OCI-LY1 (cell line): ENCODE measurements around the gene MYL10.

Source experiments
- H2AFZ ChIP-seq: fragments of 200-600 bp; sonication (generic), shearing (Covaris generic); 2 replicates; pipeline ENCODE4 v1.6.0; 2014; ENCODE audit warnings: antibody characterized with exemption, mild to moderate bottlenecking, low read length
- H3F3A ChIP-seq: fragments of 200-600 bp; sonication (generic), shearing (Covaris generic); 2 replicates; pipeline ENCODE4 v1.6.0; 2014; ENCODE audit warnings: mild to moderate bottlenecking, antibody characterized with exemption, low read length, moderate library complexity; ENCODE audit not compliant: insufficient read depth
- H3K27ac ChIP-seq: fragments of 200-600 bp; sonication (generic); 2 replicates; pipeline ENCODE4 v1.5.1; 2014; ENCODE audit warnings: low read length, mixed run types, mild to moderate bottlenecking, low read depth; ENCODE audit not compliant: poor library complexity, severe bottlenecking
- H3K27me3 ChIP-seq: fragments of 200-600 bp; sonication (generic); 2 replicates; pipeline ENCODE4 v1.6.0; 2014; ENCODE audit warnings: antibody characterized with exemption, mild to moderate bottlenecking, low read length, moderate library complexity; ENCODE audit not compliant: insufficient read depth
- H3K36me3 ChIP-seq: fragments of 200-600 bp; sonication (generic); 2 replicates; pipeline ENCODE4 v1.6.1; 2014; ENCODE audit warnings: mild to moderate bottlenecking, antibody characterized with exemption, low read length, moderate library complexity, mixed read lengths; ENCODE audit not compliant: insufficient read depth
- H3K4me1 ChIP-seq: fragments of 200-600 bp; sonication (generic); 2 replicates; pipeline ENCODE4 v1.5.1; 2014; ENCODE audit warnings: mild to moderate bottlenecking, low read length, moderate library complexity; ENCODE audit not compliant: insufficient read depth, severe bottlenecking
- H3K4me2 ChIP-seq: fragments of 200-600 bp; sonication (generic), shearing (Covaris generic); 2 replicates; pipeline ENCODE4 v1.6.1; 2014; ENCODE audit warnings: low read length
- H3K4me3 ChIP-seq: fragments of 200-600 bp; sonication (generic); 2 replicates; pipeline ENCODE4 v1.5.1; 2014; ENCODE audit warnings: low read length, low read depth, mild to moderate bottlenecking, mixed read lengths; ENCODE audit not compliant: poor library complexity, severe bottlenecking
- H3K79me2 ChIP-seq: fragments of 200-600 bp; shearing (Covaris generic); 2 replicates; pipeline ENCODE4 v1.6.1; 2016; ENCODE audit warnings: mixed run types, low read length, mixed read lengths; ENCODE audit not compliant: insufficient read depth
- H3K9ac ChIP-seq: fragments of 200-600 bp; sonication (generic), shearing (Covaris generic); 2 replicates; pipeline ENCODE4 v1.6.1; 2014; ENCODE audit warnings: mild to moderate bottlenecking, low read length, mixed read lengths
- H3K9me2 ChIP-seq: fragments of 200-600 bp; sonication (generic), shearing (Covaris generic); 2 replicates; pipeline ENCODE4 v1.6.1; 2014; ENCODE audit warnings: low read depth, mild to moderate bottlenecking, low read length, mixed read lengths
- H3K9me3 ChIP-seq: fragments of 200-600 bp; shearing (Covaris generic); 2 replicates; pipeline ENCODE4 v1.6.1; 2014; ENCODE audit warnings: low read length, mixed read lengths
- H4K20me1 ChIP-seq: fragments of 200-600 bp; sonication (generic), shearing (Covaris generic); 2 replicates; pipeline ENCODE4 v1.6.0; 2016; ENCODE audit warnings: mild to moderate bottlenecking, low read length; ENCODE audit not compliant: insufficient read depth
- EZH2 ChIP-seq: fragments of 200-600 bp; sonication (generic), shearing (Covaris generic); IDR thresholded peaks from 2 replicates; pipeline ENCODE4 v1.8.0; 2017; ENCODE audit warnings: borderline replicate concordance, mixed run types, mild to moderate bottlenecking, antibody characterized with exemption, low read length, moderate library complexity, mixed read lengths
- TF ChIP-seq, protein P1 (sequence below): fragments of 200-600 bp; sonication (generic), shearing (Covaris generic); IDR thresholded peaks from 2 replicates; pipeline ENCODE4 v1.5.1; 2017; ENCODE audit warnings: mild to moderate bottlenecking, antibody characterized with exemption, low read length, moderate library complexity, mixed read lengths

Gene MYL10

GRCh38 chr7:101663747-101664146 is 34.7 kb upstream of the MYL10 start:
- TF ChIP-seq EZH2, result no peak
- TF ChIP-seq, protein P1, sequence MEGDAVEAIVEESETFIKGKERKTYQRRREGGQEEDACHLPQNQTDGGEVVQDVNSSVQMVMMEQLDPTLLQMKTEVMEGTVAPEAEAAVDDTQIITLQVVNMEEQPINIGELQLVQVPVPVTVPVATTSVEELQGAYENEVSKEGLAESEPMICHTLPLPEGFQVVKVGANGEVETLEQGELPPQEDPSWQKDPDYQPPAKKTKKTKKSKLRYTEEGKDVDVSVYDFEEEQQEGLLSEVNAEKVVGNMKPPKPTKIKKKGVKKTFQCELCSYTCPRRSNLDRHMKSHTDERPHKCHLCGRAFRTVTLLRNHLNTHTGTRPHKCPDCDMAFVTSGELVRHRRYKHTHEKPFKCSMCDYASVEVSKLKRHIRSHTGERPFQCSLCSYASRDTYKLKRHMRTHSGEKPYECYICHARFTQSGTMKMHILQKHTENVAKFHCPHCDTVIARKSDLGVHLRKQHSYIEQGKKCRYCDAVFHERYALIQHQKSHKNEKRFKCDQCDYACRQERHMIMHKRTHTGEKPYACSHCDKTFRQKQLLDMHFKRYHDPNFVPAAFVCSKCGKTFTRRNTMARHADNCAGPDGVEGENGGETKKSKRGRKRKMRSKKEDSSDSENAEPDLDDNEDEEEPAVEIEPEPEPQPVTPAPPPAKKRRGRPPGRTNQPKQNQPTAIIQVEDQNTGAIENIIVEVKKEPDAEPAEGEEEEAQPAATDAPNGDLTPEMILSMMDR, result no peak
- Histone ChIP-seq H3K4me1 (no peaks in the 10 kb centered on the region), H3K9me2 (no peaks in the 10 kb centered on the region), H3K9ac (no peak overlapping the region), H3K27ac (no peak overlapping the region), H3K36me3 (no peaks in the 10 kb centered on the region), H3K27me3 (peaks cover 27% of the 10 kb centered on the region; the same call in 1 of the 2 replicates), H3K79me2 (no peaks in the 10 kb centered on the region), H3F3A (no peaks in the 10 kb centered on the region), H4K20me1 (no peaks in the 10 kb centered on the region), H3K4me2 (no peak overlapping the region), H3K9me3 (peaks cover 16% of the 10 kb centered on the region; the same call in 1 of the 2 replicates), H3K4me3 (no peak overlapping the region), H2AFZ (no peak overlapping the region)

DNA sequence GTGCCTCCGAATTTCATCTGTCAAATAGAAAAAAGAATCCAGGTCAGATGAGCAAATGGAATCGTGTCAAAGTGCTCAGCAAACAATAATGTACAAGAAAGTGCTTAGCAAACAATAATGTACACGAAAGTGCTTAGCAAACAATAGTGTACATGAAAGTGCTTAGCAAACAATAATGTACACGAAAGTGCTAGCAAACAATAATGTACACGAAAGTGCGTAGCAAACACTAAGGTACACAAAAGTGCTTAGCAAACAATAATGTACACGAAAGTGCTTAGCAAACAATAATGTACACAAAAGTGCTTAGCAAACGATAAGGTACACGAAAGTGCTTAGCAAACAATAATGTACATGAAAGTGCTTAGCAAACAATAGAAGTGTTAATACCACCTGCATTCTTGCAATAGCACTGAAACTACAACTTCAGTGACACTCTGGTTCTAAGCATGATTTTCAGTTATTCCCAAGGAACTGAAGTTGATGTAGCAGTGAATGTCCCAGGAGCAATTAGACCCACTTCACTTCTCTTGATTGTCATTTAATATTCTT is 33.4 kb upstream of the MYL10 start:
- Histone ChIP-seq H3K79me2 (no peaks in the 10 kb centered on the region), H3K4me2 (no peak overlapping the region), H3K27me3 (peaks cover 21% of the 10 kb centered on the region; the same call in 1 of the 2 replicates), H3F3A (no peaks in the 10 kb centered on the region), H3K4me1 (no peaks in the 10 kb centered on the region), H3K27ac (no peak overlapping the region), H3K4me3 (no peak overlapping the region), H3K9me3 (peaks cover 13% of the 10 kb centered on the region; the same call in 1 of the 2 replicates), H3K9me2 (no peaks in the 10 kb centered on the region), H3K36me3 (no peaks in the 10 kb centered on the region), H4K20me1 (no peaks in the 10 kb centered on the region), H3K9ac (no peak overlapping the region), H2AFZ (no peak overlapping the region)
- TF ChIP-seq, protein P1, result no peak
- TF ChIP-seq EZH2, result no peak

GRCh38 chr7:101659706-101660105 is 30.6 kb upstream of the MYL10 start:
- Histone ChIP-seq H3K27ac (no peak overlapping the region), H3K27me3 (peaks cover 16% of the 10 kb centered on the region; the same call in 1 of the 2 replicates)

More at GRCh38 chr7:101659706-101660105, 30.6 kb upstream of the MYL10 start:
- Histone ChIP-seq H3K36me3 (no peaks in the 10 kb centered on the region), H2AFZ (no peak overlapping the region), H3F3A (no peaks in the 10 kb centered on the region), H3K4me1 (no peaks in the 10 kb centered on the region), H4K20me1 (no peaks in the 10 kb centered on the region), H3K9ac (no peak overlapping the region), H3K9me2 (no peaks in the 10 kb centered on the region), H3K4me3 (no peak overlapping the region), H3K9me3 (peaks cover 13% of the 10 kb centered on the region; the same call in 1 of the 2 replicates), H3K79me2 (no peaks in the 10 kb centered on the region), H3K4me2 (no peak overlapping the region)
- TF ChIP-seq EZH2, result no peak
- TF ChIP-seq, protein P1, result no peak
